ENCODE measurements around the gene MAPK12. TPM values are rescaled to one million over a fixed set of nuclear protein-coding genes. Genes with fewer than 3 reads are reported as not detected.

MAPK12 gene
- polyA plus RNA-seq, 1 experiment = 51.4 TPM

DNA sequence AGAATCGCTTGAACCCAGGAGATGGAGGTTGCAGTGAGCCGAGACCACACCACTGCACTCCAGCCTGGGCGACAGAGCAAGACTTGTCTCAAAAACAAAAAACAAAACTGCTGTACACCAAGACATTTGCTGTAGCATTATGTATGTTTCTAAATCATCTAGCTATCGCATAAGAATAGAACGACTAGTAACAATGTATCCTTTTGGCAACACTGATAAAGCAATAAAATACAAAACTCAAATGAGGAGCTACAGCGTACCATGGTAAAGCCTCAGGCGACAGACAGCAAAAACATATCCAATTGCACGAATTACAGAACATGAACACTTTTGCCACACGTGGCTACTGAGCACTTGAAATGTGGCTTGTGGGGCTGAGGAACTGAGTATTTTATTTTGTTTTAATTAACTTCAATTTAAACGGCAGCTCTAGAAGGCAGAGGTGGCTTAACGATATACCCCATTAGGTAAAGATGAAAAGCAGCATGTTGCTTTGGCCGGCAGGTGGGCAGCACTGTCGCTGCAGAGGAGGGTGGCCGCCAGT, 19.0 kb downstream of the MAPK12 start:
- no peak for DNase-seq (ENCODE audit: low read depth)
- ChIA-PET CTCF (interaction anchor here (0.5 to 3.4 kb wide), 12 partner anchors 9 to 128 kb away, joined by 3 to 26 read pairs (median 4); partner anchors contain the start of genes DENND6B and HDAC10), POLR2A (no interaction called here)
- peak overlapping the region; percentile 81 for H3K4me3 ChIP-seq (ENCODE audit: low read depth, low read length)
- no peaks in the 10 kb centered on the region for H3K27me3 ChIP-seq (ENCODE audit: control insufficient read depth, insufficient read depth, low read length)
- TF ChIP-seq, protein P1, sequence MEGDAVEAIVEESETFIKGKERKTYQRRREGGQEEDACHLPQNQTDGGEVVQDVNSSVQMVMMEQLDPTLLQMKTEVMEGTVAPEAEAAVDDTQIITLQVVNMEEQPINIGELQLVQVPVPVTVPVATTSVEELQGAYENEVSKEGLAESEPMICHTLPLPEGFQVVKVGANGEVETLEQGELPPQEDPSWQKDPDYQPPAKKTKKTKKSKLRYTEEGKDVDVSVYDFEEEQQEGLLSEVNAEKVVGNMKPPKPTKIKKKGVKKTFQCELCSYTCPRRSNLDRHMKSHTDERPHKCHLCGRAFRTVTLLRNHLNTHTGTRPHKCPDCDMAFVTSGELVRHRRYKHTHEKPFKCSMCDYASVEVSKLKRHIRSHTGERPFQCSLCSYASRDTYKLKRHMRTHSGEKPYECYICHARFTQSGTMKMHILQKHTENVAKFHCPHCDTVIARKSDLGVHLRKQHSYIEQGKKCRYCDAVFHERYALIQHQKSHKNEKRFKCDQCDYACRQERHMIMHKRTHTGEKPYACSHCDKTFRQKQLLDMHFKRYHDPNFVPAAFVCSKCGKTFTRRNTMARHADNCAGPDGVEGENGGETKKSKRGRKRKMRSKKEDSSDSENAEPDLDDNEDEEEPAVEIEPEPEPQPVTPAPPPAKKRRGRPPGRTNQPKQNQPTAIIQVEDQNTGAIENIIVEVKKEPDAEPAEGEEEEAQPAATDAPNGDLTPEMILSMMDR (IDR thresholded peaks at IDR 0.05; ENCODE audit: insufficient read depth, low read depth, low read length) = no peak
- H3K36me3 ChIP-seq (ENCODE audit: control insufficient read depth, insufficient read depth, low read length) = peaks cover 26% of the 10 kb centered on the region

DNA sequence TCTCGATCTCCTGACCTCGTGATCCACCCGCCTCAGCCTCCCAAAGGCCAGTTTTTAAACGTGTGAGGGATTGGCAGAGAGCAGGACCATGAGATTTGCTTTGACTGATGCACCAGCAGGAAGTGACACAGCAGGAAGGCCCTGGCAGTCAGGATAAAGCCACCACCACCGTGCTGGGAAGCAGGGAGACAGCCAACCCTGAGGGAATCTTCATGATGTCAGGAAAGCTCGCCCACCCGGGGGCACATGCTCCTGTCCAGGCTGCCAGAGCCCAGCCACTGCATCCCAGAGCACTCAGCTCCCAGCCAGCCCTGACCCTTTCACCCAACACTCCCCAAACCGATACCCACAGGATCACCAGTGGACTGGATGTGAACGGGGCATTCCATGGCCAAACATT, 22.7 kb downstream of the MAPK12 start:
- ChIA-PET CTCF (interaction anchor here (0.6 to 1.4 kb wide), 6 partner anchors 9 to 287 kb away, joined by 3 to 6 read pairs (median 4); partner anchors contain the start of gene SCO2), POLR2A (no interaction called here)
- DNase-seq (ENCODE audit: low read depth) = no peak
- Histone ChIP-seq H3K27me3 (ENCODE audit: control insufficient read depth, insufficient read depth, low read length) (no peaks in the 10 kb centered on the region), H3K4me3 (ENCODE audit: low read depth, low read length) (no peak overlapping the region), H3K36me3 (ENCODE audit: control insufficient read depth, insufficient read depth, low read length) (peaks cover 17% of the 10 kb centered on the region)
- TF ChIP-seq, protein P1 (IDR thresholded peaks at IDR 0.05; ENCODE audit: insufficient read depth, low read depth, low read length) = no peak

DNA sequence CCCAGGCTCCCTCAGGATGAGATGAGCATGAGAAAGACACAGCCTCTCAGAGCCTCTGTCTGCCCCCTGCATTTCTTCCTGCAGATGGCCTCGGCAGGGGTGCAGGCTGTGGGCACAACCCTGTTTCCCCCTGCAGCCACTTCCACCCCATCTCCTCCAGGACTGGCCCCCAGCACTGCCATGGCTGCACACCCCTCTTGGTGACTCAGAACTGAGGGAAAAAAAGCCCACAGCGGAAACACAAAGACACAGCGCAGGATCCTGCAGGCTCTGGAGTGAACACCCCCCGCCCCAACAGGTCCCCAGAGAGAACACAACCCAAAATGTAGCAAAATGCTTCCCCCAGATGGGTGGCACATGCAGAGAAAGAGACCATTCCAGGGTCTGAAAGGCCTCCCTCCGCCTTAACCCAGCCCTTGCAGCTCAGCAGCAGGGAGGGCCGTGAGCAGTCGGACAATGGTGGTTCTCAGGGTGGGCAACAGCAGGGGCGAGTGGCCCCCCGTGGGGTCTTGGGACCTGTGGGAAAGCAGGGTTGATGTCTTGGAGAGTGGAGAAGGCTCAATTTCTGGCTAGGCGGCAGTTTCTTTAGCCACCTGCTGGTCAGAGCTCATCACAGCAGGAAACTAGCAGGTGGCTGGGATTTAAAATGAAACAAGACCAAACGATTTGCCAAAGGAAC, 24.6 kb downstream of the MAPK12 start:
- Histone ChIP-seq H3K36me3 (ENCODE audit: control insufficient read depth, insufficient read depth, low read length) (peaks cover 21% of the 10 kb centered on the region), H3K27me3 (ENCODE audit: control insufficient read depth, insufficient read depth, low read length) (no peaks in the 10 kb centered on the region), H3K4me3 (ENCODE audit: low read depth, low read length) (no peak overlapping the region)
- ChIA-PET CTCF (interaction anchor here (0.8 to 1.7 kb wide), 8 partner anchors 9 to 132 kb away, joined by 3 to 9 read pairs (median 4); no protein-coding TSS in a partner anchor), POLR2A (no interaction called here)
- no peak for DNase-seq (ENCODE audit: low read depth)
- TF ChIP-seq, protein P1 (IDR thresholded peaks at IDR 0.05; ENCODE audit: insufficient read depth, low read depth, low read length) = peak; percentile 54

DNA sequence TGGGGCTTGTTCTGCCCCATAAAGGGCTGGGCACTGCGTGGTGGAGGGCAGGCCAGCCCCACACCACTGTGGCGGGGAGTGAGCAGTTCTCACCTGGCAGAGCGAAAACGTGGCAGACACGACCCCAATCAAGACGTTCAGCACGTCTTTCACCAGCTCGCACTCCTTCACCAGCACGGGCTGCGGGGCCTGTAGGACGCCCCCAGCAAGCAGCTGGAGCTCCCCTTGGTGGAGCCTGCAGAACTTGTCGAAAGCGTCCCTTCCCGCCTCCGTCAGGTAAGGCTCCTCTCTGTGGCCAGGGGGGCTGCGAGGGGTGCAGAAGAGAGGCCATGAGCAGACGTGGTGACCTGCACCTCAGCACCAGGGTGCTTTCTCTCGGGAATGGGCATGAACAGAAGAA, 28.3 kb downstream of the MAPK12 start:
- Histone ChIP-seq H3K4me3 (ENCODE audit: low read depth, low read length) (no peak overlapping the region), H3K36me3 (ENCODE audit: control insufficient read depth, insufficient read depth, low read length) (peaks cover 14% of the 10 kb centered on the region), H3K27me3 (ENCODE audit: control insufficient read depth, insufficient read depth, low read length) (no peaks in the 10 kb centered on the region)
- ChIA-PET CTCF (interaction anchor here (1.3 to 3.3 kb wide), 3 partner anchors 8 to 109 kb away, joined by 3 to 26 read pairs (median 6); no protein-coding TSS in a partner anchor), POLR2A (no interaction called here)
- no peak for DNase-seq (ENCODE audit: low read depth)
- TF ChIP-seq, protein P1 (IDR thresholded peaks at IDR 0.05; ENCODE audit: insufficient read depth, low read depth, low read length) = no peak

DNA sequence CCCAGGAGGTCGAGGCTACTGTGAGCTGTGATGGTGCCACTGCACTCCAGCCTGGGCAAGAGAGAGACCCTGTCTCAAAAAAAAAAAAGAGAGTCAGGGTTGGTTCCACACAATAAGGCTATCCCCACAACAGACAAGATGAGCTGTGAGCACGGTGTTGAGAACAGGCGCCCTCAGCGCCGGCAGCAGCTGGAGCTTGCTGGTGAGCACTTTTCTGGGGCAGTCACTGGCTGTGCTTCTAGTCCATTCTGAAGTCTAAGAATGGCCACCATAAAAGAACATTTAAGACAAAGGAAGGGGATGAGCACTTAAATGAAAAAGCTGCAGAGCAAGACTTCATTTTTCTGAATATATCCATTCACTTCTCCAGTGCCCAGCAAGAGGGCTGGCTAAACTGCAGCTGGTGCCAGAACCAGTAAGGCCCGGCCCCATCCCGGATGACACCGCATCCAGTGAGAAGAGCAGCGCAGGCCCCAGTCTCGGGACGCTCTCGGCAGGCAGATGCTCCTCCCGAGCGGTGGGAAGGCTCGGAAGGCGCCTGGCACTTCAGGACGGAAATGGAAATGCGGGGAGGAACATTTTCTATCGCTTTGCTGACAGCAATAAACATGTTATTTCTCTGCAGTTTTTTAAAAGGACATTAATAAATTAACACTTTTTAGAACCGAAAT, 28.9 kb downstream of the MAPK12 start:
- TF ChIP-seq, protein P1 (IDR thresholded peaks at IDR 0.05; ENCODE audit: insufficient read depth, low read depth, low read length) = no peak
- H3K27me3 ChIP-seq (ENCODE audit: control insufficient read depth, insufficient read depth, low read length) = no peaks in the 10 kb centered on the region
- H3K4me3 ChIP-seq (ENCODE audit: low read depth, low read length) = no peak overlapping the region
- CTCF ChIA-PET = interaction anchor here (0.8 to 3.3 kb wide), 4 partner anchors 9 to 264 kb away, joined by 3 to 26 read pairs (median 5); no protein-coding TSS in a partner anchor
- H3K36me3 ChIP-seq (ENCODE audit: control insufficient read depth, insufficient read depth, low read length) = peaks cover 14% of the 10 kb centered on the region
- POLR2A ChIA-PET = interaction anchor here (0.6 kb wide), 1 partner anchor 11 kb away, joined by 4 read pairs; no protein-coding TSS in a partner anchor
- DNase-seq (ENCODE audit: low read depth) = no peak
